Measurements from ENCODE around the gene IFT172. TPM values are rescaled to one million over a fixed set of nuclear protein-coding genes. Genes with fewer than 3 reads are reported as not detected.

IFT172 gene
- total and polyA plus RNA-seq, 5 donors = 17.0 to 29.5 (median 25.7) TPM

GRCh38 chr2:27398962-27399361, 90.6 kb downstream of the IFT172 start:
- ATAC-seq = no peak
- Histone ChIP-seq H3K27ac (ENCODE audit: low read length) (no peak overlapping the region), H3K9me3 (ENCODE audit: control insufficient read depth, low read length) (no peaks in the 10 kb centered on the region), H3K4me3 (ENCODE audit: low read length) (no peak overlapping the region), H3K27me3 (ENCODE audit: control insufficient read depth, insufficient read depth) (no peaks in the 10 kb centered on the region), H3K4me1 (ENCODE audit: control insufficient read depth, insufficient read depth, low read length) (no peaks in the 10 kb centered on the region)
- intact Hi-C loops (cut with DNase I) = no loop called here
- 96% methylated on average over 5 of the region's 5 CpGs for WGBS
- DNase-seq = no peak

Other genes starting within 250 kb of the IFT172 start
- gene SLC30A3, start 226.7 kb downstream of the IFT172 start, total RNA-seq = 10 to 100 TPM in 1 of 4 donors, 1 to 10 TPM in 3; 9.4 to 17.3 (median 9.6) TPM
- gene SLC30A3, start 226.7 kb downstream of the IFT172 start, polyA plus RNA-seq = 7.3 TPM
- 1 to 10 TPM; 1.3 to 3.0 (median 1.8) TPM for gene DNAJC5G, start 214.3 kb downstream of the IFT172 start, total RNA-seq
- gene DNAJC5G, start 214.3 kb downstream of the IFT172 start, polyA plus RNA-seq = 2.2 TPM
- 100 to 1,000 TPM; 101 to 188 (median 149) TPM for gene TRIM54, start 207.3 kb downstream of the IFT172 start, total RNA-seq
- 144 TPM for gene TRIM54, start 207.3 kb downstream of the IFT172 start, polyA plus RNA-seq
- gene UCN, start 181.3 kb downstream of the IFT172 start, total RNA-seq = 1 to 10 TPM in 3 of 4 donors, under 1 TPM in 1; 0.96 to 3.3 (median 1.5) TPM
- 0.72 TPM for gene UCN, start 181.3 kb downstream of the IFT172 start, polyA plus RNA-seq
- gene MPV17, start 166.6 kb downstream of the IFT172 start, total RNA-seq = 10 to 100 TPM; 40.3 to 77.1 (median 56.4) TPM
- gene MPV17, start 166.6 kb downstream of the IFT172 start, polyA plus RNA-seq = 98.2 TPM
- gene GTF3C2, start 133.0 kb downstream of the IFT172 start, total RNA-seq = 10 to 100 TPM; 24.8 to 32.1 (median 26.6) TPM
- 16.9 TPM for gene GTF3C2, start 133.0 kb downstream of the IFT172 start, polyA plus RNA-seq
- 10 to 100 TPM; 31.8 to 36.0 (median 33.9) TPM for gene EIF2B4, start 119.4 kb downstream of the IFT172 start, total RNA-seq
- gene EIF2B4, start 119.4 kb downstream of the IFT172 start, polyA plus RNA-seq = 31.2 TPM
- 10 to 100 TPM; 61.7 to 74.8 (median 68.2) TPM for gene SNX17, start 119.1 kb downstream of the IFT172 start, total RNA-seq
- 54.8 TPM for gene SNX17, start 119.1 kb downstream of the IFT172 start, polyA plus RNA-seq
- gene ZNF513, start 109.0 kb downstream of the IFT172 start, total RNA-seq = 10 to 100 TPM in 1 of 4 donors, 1 to 10 TPM in 3; 8.1 to 13.1 (median 8.5) TPM
- gene ZNF513, start 109.0 kb downstream of the IFT172 start, polyA plus RNA-seq = 9.6 TPM
- 10 to 100 TPM; 31.5 to 40.4 (median 37.3) TPM for gene PPM1G, start 80.2 kb downstream of the IFT172 start, total RNA-seq
- gene PPM1G, start 80.2 kb downstream of the IFT172 start, polyA plus RNA-seq = 35.0 TPM
- gene NRBP1, start 61.1 kb downstream of the IFT172 start, total RNA-seq = 10 to 100 TPM; 46.6 to 61.3 (median 51.8) TPM
- gene NRBP1, start 61.1 kb downstream of the IFT172 start, polyA plus RNA-seq = 37.7 TPM
- gene KRTCAP3, start 47.4 kb downstream of the IFT172 start, total RNA-seq = 1 to 10 TPM in 1 of 4 donors, under 1 TPM in 2, not detected in 1; 0.59 to 1.3 (median 0.82) TPM
- gene KRTCAP3, start 47.4 kb downstream of the IFT172 start, polyA plus RNA-seq = 0.38 TPM
- 10 to 100 TPM in 2 of 4 donors, 1 to 10 TPM in 2; 5.4 to 22.5 (median 8.5) TPM for gene FNDC4, start 5.5 kb upstream of the IFT172 start, total RNA-seq
- gene FNDC4, start 5.5 kb upstream of the IFT172 start, polyA plus RNA-seq = 10.7 TPM
- gene GCKR, start 7.1 kb upstream of the IFT172 start, total RNA-seq = 1 to 10 TPM in 1 of 4 donors, under 1 TPM in 3; 0.44 to 1.0 (median 0.57) TPM
- 0.50 TPM for gene GCKR, start 7.1 kb upstream of the IFT172 start, polyA plus RNA-seq
- 10 to 100 TPM; 24.0 to 26.5 (median 24.8) TPM for gene ZNF512, start 93.3 kb upstream of the IFT172 start, total RNA-seq
- 11.9 TPM for gene ZNF512, start 93.3 kb upstream of the IFT172 start, polyA plus RNA-seq
- 1 to 10 TPM; 3.1 to 8.1 (median 6.4) TPM for gene CCDC121, start 139.3 kb upstream of the IFT172 start, total RNA-seq
- 4.1 TPM for gene CCDC121, start 139.3 kb upstream of the IFT172 start, polyA plus RNA-seq
- 10 to 100 TPM; 15.9 to 21.8 (median 17.8) TPM for gene GPN1, start 139.3 kb upstream of the IFT172 start, total RNA-seq
- 15.5 TPM for gene GPN1, start 139.3 kb upstream of the IFT172 start, polyA plus RNA-seq
- 10 to 100 TPM; 27.3 to 30.9 (median 29.0) TPM for gene SUPT7L, start 173.9 kb upstream of the IFT172 start, total RNA-seq
- 26.8 TPM for gene SUPT7L, start 173.9 kb upstream of the IFT172 start, polyA plus RNA-seq
- 10 to 100 TPM; 19.4 to 21.8 (median 21.2) TPM for gene SLC4A1AP, start 174.1 kb upstream of the IFT172 start, total RNA-seq
- gene SLC4A1AP, start 174.1 kb upstream of the IFT172 start, polyA plus RNA-seq = 19.9 TPM

Measured in right cardiac atrium (tissue), 5 donors.